HG03064 (cell line): ENCODE data around the gene LDLRAD4.

Source experiments
- ATAC-seq: cut with Tn5 transposase; IDR thresholded peaks from one replicate; pipeline ENCODE4 v1.9.1; 2021; ENCODE audit warnings: low read depth; ENCODE audit not compliant: unreplicated experiment

LDLRAD4 gene

GRCh38 chr18:13437796-13438506, 219.4 kb downstream of the LDLRAD4 start:
- no peak for ATAC-seq

- no peak for ATAC-seq
Observed at GRCh38 chr18:13438507-13439056, 220.0 kb downstream of the LDLRAD4 start.

- ATAC-seq: no peak
Observed at GRCh38 chr18:13439461-13439860, 220.9 kb downstream of the LDLRAD4 start.

- no peak for ATAC-seq
Observed at GRCh38 chr18:13440277-13441248, 222.0 kb downstream of the LDLRAD4 start.

- no peak for ATAC-seq
Observed at GRCh38 chr18:13441736-13442135, 223.2 kb downstream of the LDLRAD4 start.

- no peak for ATAC-seq
Observed at GRCh38 chr18:13442451-13442850, 223.9 kb downstream of the LDLRAD4 start.

GRCh38 chr18:13443552-13443951, 225.0 kb downstream of the LDLRAD4 start:
- no peak for ATAC-seq

- no peak for ATAC-seq
Observed at GRCh38 chr18:13444430-13445240, 226.1 kb downstream of the LDLRAD4 start.

- ATAC-seq: no peak
Observed at GRCh38 chr18:13445241-13445897, 226.8 kb downstream of the LDLRAD4 start.

GRCh38 chr18:13446024-13446423, 227.5 kb downstream of the LDLRAD4 start:
- no peak for ATAC-seq

- no peak for ATAC-seq
Observed at GRCh38 chr18:13446610-13447461, 228.3 kb downstream of the LDLRAD4 start.

- no peak for ATAC-seq
Observed at GRCh38 chr18:13447621-13448334, 229.2 kb downstream of the LDLRAD4 start.

- ATAC-seq: no peak
Observed at GRCh38 chr18:13448335-13448795, 229.8 kb downstream of the LDLRAD4 start.

GRCh38 chr18:13449651-13450050, 231.1 kb downstream of the LDLRAD4 start:
- ATAC-seq: no peak

GRCh38 chr18:13450289-13451212, 232.0 kb downstream of the LDLRAD4 start:
- ATAC-seq: peak; percentile 79

- ATAC-seq: no peak
Observed at GRCh38 chr18:13451213-13451540, 232.6 kb downstream of the LDLRAD4 start.

- no peak for ATAC-seq
Observed at GRCh38 chr18:13451661-13452387, 233.3 kb downstream of the LDLRAD4 start.
